Measurements from ENCODE around the gene C8G.

C8G gene

GRCh38 chr9:136965771-136966484 lies 20.9 kb downstream of the C8G start:
- Histone ChIP-seq H3K4me3 (ENCODE audit: low read depth, low read length) (no peak overlapping the region), H3K9ac (ENCODE audit: low read depth, low read length) (no peak overlapping the region), H3K9me3 (ENCODE audit: control insufficient read depth, insufficient read depth, low read length) (no peaks in the 10 kb centered on the region), H3K27me3 (ENCODE audit: control insufficient read depth, insufficient read depth, low read length) (no peaks in the 10 kb centered on the region), H3K36me3 (ENCODE audit: control insufficient read depth, insufficient read depth, low read length) (no peaks in the 10 kb centered on the region), H3K4me1 (ENCODE audit: control insufficient read depth, insufficient read depth, low read length) (peaks cover 7% of the 10 kb centered on the region)

DNA sequence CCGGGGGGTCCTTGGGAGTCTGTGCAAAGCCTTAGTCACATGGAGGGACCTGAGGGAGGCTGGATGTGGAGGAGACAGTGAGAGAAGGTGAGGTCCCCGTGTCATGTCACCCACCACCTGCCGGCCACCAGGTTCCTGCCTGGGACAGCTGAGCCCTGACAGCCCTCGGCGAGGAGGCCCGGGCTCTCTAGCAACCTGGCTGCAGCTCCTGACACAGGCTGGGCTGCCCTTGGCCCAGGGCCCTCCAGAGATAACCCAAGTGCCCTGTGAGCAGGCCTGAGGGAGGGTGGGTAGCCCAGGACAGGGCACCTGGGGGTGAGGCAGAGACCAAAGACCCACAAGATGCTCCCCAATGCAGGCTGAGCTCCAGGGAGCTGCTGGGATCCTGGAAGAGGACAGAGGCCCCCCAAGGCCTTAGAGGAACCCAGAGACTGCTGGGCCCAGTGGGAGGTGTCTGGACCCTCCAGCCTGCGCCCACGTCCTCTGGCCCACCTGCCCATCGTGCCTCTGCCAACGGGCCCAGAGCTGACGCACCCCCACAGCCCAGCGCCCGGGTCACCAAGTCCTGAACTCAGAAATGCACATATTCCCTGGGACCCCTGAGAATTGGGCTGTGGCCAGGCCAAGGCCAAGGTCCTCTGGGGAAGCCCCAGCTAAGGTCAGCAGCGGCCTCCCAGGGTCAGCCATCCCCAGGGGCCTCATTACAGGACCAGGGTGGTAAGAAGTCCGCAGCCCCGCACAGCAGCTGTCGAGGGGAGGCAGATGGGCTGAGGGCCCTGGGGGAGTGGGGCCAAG lies 23.5 kb downstream of the C8G start:
- Histone ChIP-seq H3K9me3 (ENCODE audit: control insufficient read depth, insufficient read depth, low read length) (no peaks in the 10 kb centered on the region), H3K4me1 (ENCODE audit: control insufficient read depth, insufficient read depth, low read length) (peaks cover 7% of the 10 kb centered on the region), H3K36me3 (ENCODE audit: control insufficient read depth, insufficient read depth, low read length) (no peaks in the 10 kb centered on the region), H3K9ac (ENCODE audit: low read depth, low read length) (no peak overlapping the region), H3K4me3 (ENCODE audit: low read depth, low read length) (no peak overlapping the region), H3K27me3 (ENCODE audit: control insufficient read depth, insufficient read depth, low read length) (no peaks in the 10 kb centered on the region)

DNA sequence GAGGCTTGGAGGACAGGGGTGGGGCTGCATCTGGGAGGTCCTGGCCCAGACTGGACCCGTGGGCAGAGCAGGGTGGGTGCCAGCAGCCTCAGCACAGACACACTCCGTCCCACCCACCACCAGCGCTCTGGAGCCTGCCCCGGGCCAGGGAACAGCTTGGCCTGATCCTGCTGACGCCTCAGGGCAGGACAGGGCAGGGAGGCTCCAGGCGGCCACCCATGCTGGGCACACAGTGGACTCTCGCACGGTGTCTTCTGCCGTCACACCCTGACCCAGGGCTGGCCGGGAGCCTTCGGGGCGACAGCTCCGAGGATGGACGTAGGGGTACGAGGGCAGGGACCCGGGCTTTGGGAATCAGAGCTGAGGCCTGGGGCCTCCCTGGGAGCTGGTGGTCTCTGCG lies 24.1 kb downstream of the C8G start:
- Histone ChIP-seq H3K36me3 (ENCODE audit: control insufficient read depth, insufficient read depth, low read length) (no peaks in the 10 kb centered on the region), H3K4me1 (ENCODE audit: control insufficient read depth, insufficient read depth, low read length) (peaks cover 7% of the 10 kb centered on the region), H3K4me3 (ENCODE audit: low read depth, low read length) (no peak overlapping the region), H3K27me3 (ENCODE audit: control insufficient read depth, insufficient read depth, low read length) (no peaks in the 10 kb centered on the region), H3K9ac (ENCODE audit: low read depth, low read length) (no peak overlapping the region), H3K9me3 (ENCODE audit: control insufficient read depth, insufficient read depth, low read length) (no peaks in the 10 kb centered on the region)

DNA sequence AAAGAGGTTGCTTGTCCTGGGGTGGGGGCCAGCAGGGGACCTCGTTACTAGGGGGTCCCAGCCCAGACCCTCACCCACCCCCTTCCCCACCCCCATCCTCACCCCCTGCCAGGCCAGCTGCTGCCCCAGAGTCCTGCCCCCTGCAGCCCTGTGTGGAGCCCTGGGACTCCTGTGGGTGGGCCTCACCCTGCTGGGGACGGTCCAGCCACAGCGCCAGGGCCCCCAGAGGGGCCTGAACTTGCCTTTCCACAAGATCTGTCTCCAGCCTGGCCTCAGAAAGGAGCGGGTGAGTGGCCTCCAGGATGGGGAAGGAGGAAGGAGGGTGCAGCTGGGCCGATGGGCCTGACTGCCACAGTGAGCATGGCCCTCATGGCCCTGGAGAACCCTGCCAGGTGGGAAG lies 24.7 kb downstream of the C8G start:
- Histone ChIP-seq H3K4me3 (ENCODE audit: low read depth, low read length) (no peak overlapping the region), H3K9ac (ENCODE audit: low read depth, low read length) (no peak overlapping the region), H3K9me3 (ENCODE audit: control insufficient read depth, insufficient read depth, low read length) (no peaks in the 10 kb centered on the region), H3K27me3 (ENCODE audit: control insufficient read depth, insufficient read depth, low read length) (no peaks in the 10 kb centered on the region), H3K4me1 (ENCODE audit: control insufficient read depth, insufficient read depth, low read length) (peaks cover 7% of the 10 kb centered on the region), H3K36me3 (ENCODE audit: control insufficient read depth, insufficient read depth, low read length) (no peaks in the 10 kb centered on the region)

DNA sequence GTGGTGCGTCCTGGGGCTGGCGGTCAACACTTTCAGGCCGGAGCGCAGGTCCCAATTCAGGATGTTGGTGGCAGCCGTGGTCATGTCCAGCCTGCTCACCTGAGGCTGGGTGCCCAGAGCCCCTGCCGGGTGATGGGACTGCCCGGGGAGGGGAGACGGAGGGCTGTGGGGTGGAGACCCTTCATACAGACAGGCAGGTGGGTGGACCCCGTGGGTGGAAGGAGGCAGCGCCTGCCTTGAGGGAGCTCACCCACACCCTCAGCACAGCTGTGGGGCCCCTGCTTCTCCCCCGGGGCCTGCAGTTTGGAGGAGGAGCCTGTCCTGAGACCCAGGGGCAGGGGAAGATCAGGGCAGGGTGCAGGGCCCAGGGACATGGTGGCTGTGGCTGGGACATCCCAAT lies 25.3 kb downstream of the C8G start:
- no peaks in the 10 kb centered on the region for H3K27me3 ChIP-seq (ENCODE audit: control insufficient read depth, insufficient read depth, low read length)

GRCh38 chr9:136971746-136972145 lies 26.7 kb downstream of the C8G start:
- Histone ChIP-seq H3K9ac (ENCODE audit: low read depth, low read length) (no peak overlapping the region), H3K36me3 (ENCODE audit: control insufficient read depth, insufficient read depth, low read length) (no peaks in the 10 kb centered on the region), H3K4me1 (ENCODE audit: control insufficient read depth, insufficient read depth, low read length) (no peaks in the 10 kb centered on the region), H3K9me3 (ENCODE audit: control insufficient read depth, insufficient read depth, low read length) (no peaks in the 10 kb centered on the region), H3K27me3 (ENCODE audit: control insufficient read depth, insufficient read depth, low read length) (no peaks in the 10 kb centered on the region), H3K4me3 (ENCODE audit: low read depth, low read length) (no peak overlapping the region)

More for the DNA sequence above, 25.3 kb downstream of the C8G start:
- Histone ChIP-seq H3K9me3 (ENCODE audit: control insufficient read depth, insufficient read depth, low read length) (no peaks in the 10 kb centered on the region), H3K4me1 (ENCODE audit: control insufficient read depth, insufficient read depth, low read length) (peaks cover 7% of the 10 kb centered on the region), H3K9ac (ENCODE audit: low read depth, low read length) (no peak overlapping the region), H3K36me3 (ENCODE audit: control insufficient read depth, insufficient read depth, low read length) (no peaks in the 10 kb centered on the region), H3K4me3 (ENCODE audit: low read depth, low read length) (no peak overlapping the region)

GRCh38 chr9:136972335-136972734 lies 27.3 kb downstream of the C8G start:
- Histone ChIP-seq H3K9me3 (ENCODE audit: control insufficient read depth, insufficient read depth, low read length) (no peaks in the 10 kb centered on the region), H3K36me3 (ENCODE audit: control insufficient read depth, insufficient read depth, low read length) (no peaks in the 10 kb centered on the region), H3K4me3 (ENCODE audit: low read depth, low read length) (no peak overlapping the region), H3K9ac (ENCODE audit: low read depth, low read length) (no peak overlapping the region), H3K4me1 (ENCODE audit: control insufficient read depth, insufficient read depth, low read length) (no peaks in the 10 kb centered on the region), H3K27me3 (ENCODE audit: control insufficient read depth, insufficient read depth, low read length) (no peaks in the 10 kb centered on the region)

GRCh38 chr9:136972743-136973142 lies 27.7 kb downstream of the C8G start:
- H3K9me3 ChIP-seq (ENCODE audit: control insufficient read depth, insufficient read depth, low read length): no peaks in the 10 kb centered on the region
- no peaks in the 10 kb centered on the region for H3K4me1 ChIP-seq (ENCODE audit: control insufficient read depth, insufficient read depth, low read length)
- no peaks in the 10 kb centered on the region for H3K27me3 ChIP-seq (ENCODE audit: control insufficient read depth, insufficient read depth, low read length)
- no peaks in the 10 kb centered on the region for H3K36me3 ChIP-seq (ENCODE audit: control insufficient read depth, insufficient read depth, low read length)
- no peak overlapping the region for H3K4me3 ChIP-seq (ENCODE audit: low read depth, low read length)
- no peak overlapping the region for H3K9ac ChIP-seq (ENCODE audit: low read depth, low read length)

DNA sequence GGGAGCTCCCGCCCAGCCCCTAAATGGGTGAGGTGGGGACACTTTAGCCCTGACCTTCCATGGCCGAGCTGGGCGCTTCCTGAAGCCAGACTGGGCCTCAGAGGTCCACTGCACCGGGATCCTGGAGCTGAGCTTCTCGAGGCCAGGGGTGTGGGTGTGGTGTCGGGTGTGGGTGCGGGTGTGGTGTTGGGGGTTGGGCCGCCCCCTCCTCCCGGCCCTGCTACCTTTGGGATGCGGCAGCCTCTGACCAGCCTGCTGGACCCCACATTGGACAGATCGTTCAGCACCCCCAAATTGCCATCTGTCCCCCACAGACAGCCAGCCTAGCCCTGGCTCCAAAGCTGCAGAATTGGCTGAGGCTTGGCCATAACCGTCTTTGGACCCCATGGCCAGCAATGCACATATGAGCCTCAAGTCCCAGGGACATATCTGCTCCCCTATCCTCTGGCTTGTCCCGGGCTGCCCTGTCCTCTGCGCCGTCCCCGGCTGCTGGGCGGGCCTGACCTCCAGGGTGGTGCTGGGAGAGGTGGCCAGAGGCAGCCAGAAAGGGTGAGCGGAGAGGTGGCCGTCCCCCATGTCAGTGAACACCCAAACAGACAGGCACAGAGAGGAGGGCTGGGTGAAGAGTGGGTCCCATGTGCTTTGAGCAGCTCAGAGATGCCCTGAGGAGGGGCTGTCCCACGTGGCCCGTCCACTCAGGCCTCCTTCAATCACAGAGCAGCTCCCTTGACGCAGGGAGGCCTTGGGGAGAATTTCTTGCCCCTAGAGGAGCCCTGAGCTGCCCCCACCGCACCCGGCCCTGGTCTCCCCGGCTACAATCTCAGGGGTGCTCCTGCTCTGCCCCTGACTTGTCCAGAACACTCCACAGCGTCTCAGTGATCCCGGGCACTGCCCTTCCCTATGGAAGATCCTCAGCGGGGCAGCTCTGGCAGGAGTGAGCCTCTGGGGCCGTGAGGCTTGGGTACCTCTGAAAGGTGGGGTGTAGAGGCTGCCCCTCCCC lies 28.9 kb downstream of the C8G start:
- H3K9ac ChIP-seq (ENCODE audit: low read depth, low read length): no peak overlapping the region
- H3K9me3 ChIP-seq (ENCODE audit: control insufficient read depth, insufficient read depth, low read length): no peaks in the 10 kb centered on the region
- H3K36me3 ChIP-seq (ENCODE audit: control insufficient read depth, insufficient read depth, low read length): no peaks in the 10 kb centered on the region
- no peaks in the 10 kb centered on the region for H3K4me1 ChIP-seq (ENCODE audit: control insufficient read depth, insufficient read depth, low read length)
- no peaks in the 10 kb centered on the region for H3K27me3 ChIP-seq (ENCODE audit: control insufficient read depth, insufficient read depth, low read length)
- no peak overlapping the region for H3K4me3 ChIP-seq (ENCODE audit: low read depth, low read length)

- H3K27me3 ChIP-seq (ENCODE audit: control insufficient read depth, insufficient read depth, low read length): no peaks in the 10 kb centered on the region
- no peak overlapping the region for H3K4me3 ChIP-seq (ENCODE audit: low read depth, low read length)
- H3K36me3 ChIP-seq (ENCODE audit: control insufficient read depth, insufficient read depth, low read length): no peaks in the 10 kb centered on the region
- no peak overlapping the region for H3K9ac ChIP-seq (ENCODE audit: low read depth, low read length)
- H3K4me1 ChIP-seq (ENCODE audit: control insufficient read depth, insufficient read depth, low read length): no peaks in the 10 kb centered on the region
- H3K9me3 ChIP-seq (ENCODE audit: control insufficient read depth, insufficient read depth, low read length): no peaks in the 10 kb centered on the region
Measured at GRCh38 chr9:136974817-136975535, 29.9 kb downstream of the C8G start.

DNA sequence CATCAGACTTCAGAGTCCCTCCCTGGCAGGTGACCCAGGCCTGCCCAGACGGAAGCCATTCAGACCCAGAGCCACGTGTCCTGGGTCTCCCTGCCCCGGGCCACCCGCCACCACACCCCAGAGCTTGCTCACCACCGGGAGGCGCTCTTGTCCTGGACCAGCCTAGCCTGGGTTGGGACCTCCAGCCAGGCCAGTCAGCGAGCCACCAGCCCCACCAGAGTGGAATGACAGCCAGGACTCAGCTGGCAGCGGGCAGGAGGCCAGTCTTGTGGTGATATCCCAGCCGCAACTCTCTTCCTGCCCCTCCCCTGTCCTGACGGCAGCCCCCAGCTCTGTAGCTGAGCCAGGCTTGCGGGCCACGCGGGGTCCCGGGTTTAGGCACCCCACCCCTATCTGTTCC lies 30.6 kb downstream of the C8G start:
- Histone ChIP-seq H3K36me3 (ENCODE audit: control insufficient read depth, insufficient read depth, low read length) (no peaks in the 10 kb centered on the region), H3K4me1 (ENCODE audit: control insufficient read depth, insufficient read depth, low read length) (no peaks in the 10 kb centered on the region), H3K9me3 (ENCODE audit: control insufficient read depth, insufficient read depth, low read length) (no peaks in the 10 kb centered on the region), H3K4me3 (ENCODE audit: low read depth, low read length) (no peak overlapping the region), H3K27me3 (ENCODE audit: control insufficient read depth, insufficient read depth, low read length) (no peaks in the 10 kb centered on the region), H3K9ac (ENCODE audit: low read depth, low read length) (no peak overlapping the region)
